Spleen (tissue), 11 donors: Measurements from ENCODE around the gene HGD. TPM values are rescaled to one million over a fixed set of nuclear protein-coding genes. Genes with fewer than 3 reads are reported as not detected.
"Not testable (repeated sequence)": the region's sequence is repeated elsewhere in the genome, so short reads cannot be mapped to it uniquely, and the experiment has no call there.

ENCODE experiments used
- DNase-seq: peaks from one replicate; pipeline ENCODE4 v3.0.0-alpha.2; 2020
- H3K27ac ChIP-seq, 8 donors: fragments of 200-600 bp; sonication (generic) in 7 of 8; 1 replicate in 4 of 8; 2 replicates in 4 of 8; pipeline versions ENCODE4 v1.5.0 to v1.8.0; 2016 to 2021; ENCODE audit warnings: inconsistent platforms in 4 of 8, mild to moderate bottlenecking in 4 of 8, moderate library complexity in 1 of 8
- H3K27me3 ChIP-seq, 7 donors: fragments of 200-600 bp; sonication (generic) in 6 of 7; replicated peaks in 1 of 7; 1 replicate in 4 of 7; 2 replicates in 3 of 7; pipeline versions ENCODE4 v1.5.0 to v1.8.0; 2016 to 2021; ENCODE audit warnings: inconsistent platforms in 3 of 7, mild to moderate bottlenecking in 1 of 7
- H3K36me3 ChIP-seq, 6 donors: fragments of 200-600 bp; sonication (generic) in 5 of 6; 1 replicate in 4 of 6; 2 replicates in 2 of 6; pipeline versions ENCODE4 v1.5.0 to v1.8.0; 2016 to 2021; ENCODE audit warnings: inconsistent platforms in 2 of 6
- H3K4me1 ChIP-seq, 6 donors: fragments of 200-600 bp; sonication (generic) in 5 of 6; 1 replicate in 3 of 6; 2 replicates in 3 of 6; pipeline versions ENCODE4 v1.5.0 to v1.8.0; 2016 to 2021; ENCODE audit warnings: inconsistent platforms in 3 of 6
- H3K4me3 ChIP-seq, 8 donors: fragments of 200-600 bp; sonication (generic) in 7 of 8; 1 replicate in 4 of 8; 2 replicates in 4 of 8; pipeline versions ENCODE4 v1.5.0 to v1.8.0; 2016 to 2021; ENCODE audit warnings: inconsistent platforms in 4 of 8, mild to moderate bottlenecking in 4 of 8, moderate library complexity in 2 of 8
- H3K9me3 ChIP-seq, 8 donors: fragments of 200-600 bp; sonication (generic) in 7 of 8; 1 replicate in 4 of 8; 2 replicates in 4 of 8; pipeline versions ENCODE4 v1.5.0 to v1.8.0; 2016 to 2021; ENCODE audit warnings: inconsistent platforms in 4 of 8
- CTCF ChIP-seq, 11 experiments: fragments of 200-600 bp in 7 of 11; fragments of 450-650 bp in 4 of 11; sonication (generic) in 4 of 11; IDR thresholded peaks in 8 of 11; conservative IDR thresholded peaks in 3 of 11; 1 replicate in 7 of 11; 2 replicates in 4 of 11; pipeline versions ENCODE4 v1.4.0 to v1.8.0; 2016 to 2021; ENCODE audit warnings: antibody characterized with exemption in 11 of 11, inconsistent platforms in 4 of 11, mild to moderate bottlenecking in 1 of 11
- POLR2A ChIP-seq, 3 donors: fragments of 450-650 bp; IDR thresholded peaks; one replicate each; pipeline ENCODE4 v1.5.1; 2017; ENCODE audit warnings: antibody characterized with exemption in 3 of 3, mild to moderate bottlenecking in 1 of 3
- POLR2AphosphoS5 ChIP-seq, 3 donors: sonication (generic); formaldehyde crosslinking; IDR thresholded peaks; one replicate each; pipeline ENCODE4 v1.5.1; 2017; ENCODE audit warnings: antibody characterized with exemption in 3 of 3
- WGBS, 5 donors: extraction: QIAGEN DNeasy Blood & Tissue Kit in 3 of 5; methylation state at CpG; one replicate each; pipeline versions ENCODE4 v1.1.5 to v1.1.7; 2013 to 2018; 5-methylcytosine and 5-hydroxymethylcytosine counted together
- intact Hi-C: fragments of 100-400 bp; cut with DNase I; formaldehyde crosslinking; loops from one replicate; pipeline ENCODE4 v1.15.0; 2023; ENCODE audit warnings: low total_unique reads
- polyA plus RNA-seq, 3 donors: library from polyadenylated mRNA; stranded (reverse); fragments of 200-250 nt; gene quantifications; one replicate each; pipeline ENCODE4 v1.2.1, GENCODE V29; 2013
- total RNA-seq, 7 donors: library from RNA; depleted of rRNA in 3 of 7; stranded (reverse); fragments of >200 nt in 3 of 7; fragmentation: NEBNext Ultra II Directional in 4 of 7; extraction: Animal tissue kit (Norgen Biotek cat#: 25700) in 4 of 7; gene quantifications; one replicate each; pipeline versions ENCODE4 v1.1.0 to v1.2.1, GENCODE V29; 2016 to 2021
- donor health status: healthy with polysubstance abuse.
- donor health status: DM: no; HTN: no; CAD: no; lungs with moderate emphysema.
- donor health status: DM: no; HTN: no; CAD: no.
- donor health status: Bipolar disorder and iron deficiency.
- donor health status: healthy.
- donor health status: DM: no; HTN: no; CAD: no.
- donor health status: DM: yes; HTN: yes; CAD: no.

Gene HGD
- total and polyA plus RNA-seq, 10 donors = 0.17 to 2.8 (median 0.83) TPM; not detected in 1

- intact Hi-C loops = no loop called here
These were observed 56.9 kb downstream of the HGD start for GRCh38 chr3:120625159-120625586.

GRCh38 chr3:120623727-120624093 lies 58.3 kb downstream of the HGD start:
- TF ChIP-seq POLR2A (IDR thresholded peaks at IDR 0.05) (no peak), POLR2AphosphoS5 (IDR thresholded peaks at IDR 0.05) (no peak), CTCF (IDR thresholded peaks at IDR 0.05 in 8 of 11, conservative IDR thresholded peaks at IDR 0.05 in 3 of 11) (no peak)
- peaks cover 0 to 23% (median 21%) of the 10 kb centered on the region in 8 donors for H3K9me3 ChIP-seq
- H3K27ac ChIP-seq = no peak overlapping the region
- intact Hi-C loops = no loop called here
- H3K27me3 ChIP-seq = no peaks in the 10 kb centered on the region
- H3K36me3 ChIP-seq = no peaks in the 10 kb centered on the region
- DNase-seq = no peak
- no peak overlapping the region for H3K4me3 ChIP-seq
- H3K4me1 ChIP-seq = no peaks in the 10 kb centered on the region

More at GRCh38 chr3:120625159-120625586, 56.9 kb downstream of the HGD start:
- Histone ChIP-seq H3K27ac (no peak overlapping the region), H3K36me3 (no peaks in the 10 kb centered on the region), H3K27me3 (no peaks in the 10 kb centered on the region), H3K9me3 (peaks cover 0 to 24% (median 22%) of the 10 kb centered on the region in 8 donors), H3K4me3 (no peak overlapping the region), H3K4me1 (no peaks in the 10 kb centered on the region)
- no peak for DNase-seq
- TF ChIP-seq POLR2AphosphoS5 (IDR thresholded peaks at IDR 0.05) (no peak), POLR2A (IDR thresholded peaks at IDR 0.05) (no peak), CTCF (IDR thresholded peaks at IDR 0.05 in 8 of 11, conservative IDR thresholded peaks at IDR 0.05 in 3 of 11) (no peak)

GRCh38 chr3:120622870-120623726 lies 58.9 kb downstream of the HGD start:
- WGBS, 5 donors = 85 to 91% (median 89%) methylated on average over 12 of the region's 12 CpGs
- no peaks in the 10 kb centered on the region for H3K27me3 ChIP-seq
- TF ChIP-seq CTCF (IDR thresholded peaks at IDR 0.05 in 8 of 11, conservative IDR thresholded peaks at IDR 0.05 in 3 of 11) = no peak
- no peak for TF ChIP-seq POLR2AphosphoS5 (IDR thresholded peaks at IDR 0.05)
- TF ChIP-seq POLR2A (IDR thresholded peaks at IDR 0.05) = no peak

GRCh38 chr3:120622457-120622856 lies 59.6 kb downstream of the HGD start:
- no peak for DNase-seq
- Histone ChIP-seq H3K9me3 (peaks cover 0 to 23% (median 21%) of the 10 kb centered on the region in 8 donors), H3K4me3 (no peak overlapping the region), H3K27ac (no peak overlapping the region), H3K4me1 (no peaks in the 10 kb centered on the region), H3K36me3 (no peaks in the 10 kb centered on the region), H3K27me3 (no peaks in the 10 kb centered on the region)
- 73 to 89% (median 76%) methylated on average over 3 of the region's 3 CpGs for WGBS, 5 donors
- no peak for TF ChIP-seq POLR2AphosphoS5 (IDR thresholded peaks at IDR 0.05)
- TF ChIP-seq POLR2A (IDR thresholded peaks at IDR 0.05) = no peak
- no peak for TF ChIP-seq CTCF (IDR thresholded peaks at IDR 0.05 in 8 of 11, conservative IDR thresholded peaks at IDR 0.05 in 3 of 11)
- intact Hi-C loops = no loop called here

More at GRCh38 chr3:120622870-120623726, 58.9 kb downstream of the HGD start:
- H3K4me3 ChIP-seq = no peak overlapping the region
- H3K36me3 ChIP-seq = no peaks in the 10 kb centered on the region
- H3K9me3 ChIP-seq = peaks cover 0 to 23% (median 21%) of the 10 kb centered on the region in 8 donors
- no peak overlapping the region for H3K27ac ChIP-seq
- no peak for DNase-seq
- intact Hi-C loops = no loop called here
- H3K4me1 ChIP-seq = no peaks in the 10 kb centered on the region

GRCh38 chr3:120616745-120617144 lies 65.3 kb downstream of the HGD start:
- H3K36me3 ChIP-seq, H3K4me3 ChIP-seq, H3K27me3 ChIP-seq, DNase-seq, H3K4me1 ChIP-seq, H3K27ac ChIP-seq, H3K9me3 ChIP-seq, intact Hi-C loops: not testable (repeated sequence)
- 89 to 95% (median 91%) methylated on average over 8 of the region's 8 CpGs for WGBS, 5 donors
